Thoracic aorta (tissue), 2 donors: Measurements from ENCODE around the gene SDCBP2. TPM values are rescaled to one million over a fixed set of nuclear protein-coding genes. Genes with fewer than 3 reads are reported as not detected.

Source experiments
- ATAC-seq: fragments of 150-250 bp; one replicate; pipeline ENCODE4 v1.8.0; 2017; ENCODE audit warnings: low read depth; ENCODE audit not compliant: insufficient number of reproducible peaks, low FRiP score
- DNase-seq: peaks from one replicate; pipeline ENCODE4 v3.0.0-alpha.2; 2020; ENCODE audit warnings: low spot score
- H3K27ac ChIP-seq, 2 donors: fragments of 200-600 bp; sonication (generic); 1 replicate in 1 of 2; 2 replicates in 1 of 2; pipeline ENCODE4 v1.5.1; 2016; ENCODE audit warnings: mild to moderate bottlenecking in 2 of 2, moderate library complexity in 2 of 2
- H3K27me3 ChIP-seq: fragments of 200-600 bp; sonication (generic); replicated peaks from 2 replicates; pipeline ENCODE4 v1.6.0; 2016; ENCODE audit warnings: mild to moderate bottlenecking; ENCODE audit not compliant: insufficient read depth
- H3K36me3 ChIP-seq: fragments of 200-600 bp; sonication (generic); one replicate; pipeline ENCODE4 v1.5.1; 2016
- H3K4me1 ChIP-seq, 2 donors: fragments of 200-600 bp; sonication (generic); 1 replicate in 1 of 2; 2 replicates in 1 of 2; pipeline versions ENCODE4 v1.5.1 to v1.6.0; 2016; ENCODE audit warnings: low read depth in 2 of 2, mild to moderate bottlenecking in 1 of 2; ENCODE audit not compliant: control insufficient read depth in 1 of 2
- H3K4me3 ChIP-seq: fragments of 200-600 bp; sonication (generic); 2 replicates; pipeline ENCODE4 v1.5.1; 2016; ENCODE audit warnings: mild to moderate bottlenecking
- H3K9me3 ChIP-seq: fragments of 200-600 bp; sonication (generic); 2 replicates; pipeline ENCODE4 v1.5.1; 2016
- CTCF ChIP-seq: fragments of 200-600 bp; sonication (generic); IDR thresholded peaks from one replicate; pipeline ENCODE4 v1.5.1; 2019; ENCODE audit warnings: antibody characterized with exemption
- total RNA-seq, 2 donors: library from RNA; depleted of rRNA; stranded (reverse); fragments of >200 nt; gene quantifications; one replicate each; pipeline versions ENCODE4 v1.1.0 to v1.2.3, GENCODE V29; 2016

SDCBP2 gene
- total RNA-seq, 2 donors from 2014 or later, result 4.1 to 10.2 TPM

- Histone ChIP-seq H3K36me3 (no peaks in the 10 kb centered on the region), H3K9me3 (no peaks in the 10 kb centered on the region), H3K27ac (no peak overlapping the region), H3K4me1 (no peaks in the 10 kb centered on the region), H3K4me3 (no peak overlapping the region), H3K27me3 (no peaks in the 10 kb centered on the region)
- TF ChIP-seq CTCF, result no peak
- DNase-seq, result no peak
- ATAC-seq, result no peak
These were observed 45.1 kb downstream of the SDCBP2 start for GRCh38 chr20:1283522-1284510.

- Histone ChIP-seq H3K27me3 (no peaks in the 10 kb centered on the region), H3K4me1 (no peaks in the 10 kb centered on the region), H3K36me3 (no peaks in the 10 kb centered on the region), H3K9me3 (no peaks in the 10 kb centered on the region), H3K27ac (no peak overlapping the region), H3K4me3 (no peak overlapping the region)
- TF ChIP-seq CTCF, result no peak
- no peak for ATAC-seq
- DNase-seq, result no peak
These were observed 46.0 kb downstream of the SDCBP2 start for GRCh38 chr20:1282966-1283365.

- H3K27ac ChIP-seq, result no peak overlapping the region
- no peaks in the 10 kb centered on the region for H3K9me3 ChIP-seq
- no peak overlapping the region for H3K4me3 ChIP-seq
- no peak for DNase-seq
- H3K4me1 ChIP-seq, result no peaks in the 10 kb centered on the region
- H3K27me3 ChIP-seq, result no peaks in the 10 kb centered on the region
- no peaks in the 10 kb centered on the region for H3K36me3 ChIP-seq
- ATAC-seq, result no peak
- TF ChIP-seq CTCF, result no peak
These were observed 47.5 kb downstream of the SDCBP2 start for GRCh38 chr20:1281279-1282057.

- no peaks in the 10 kb centered on the region for H3K9me3 ChIP-seq
- H3K27ac ChIP-seq, result no peak overlapping the region
- H3K27me3 ChIP-seq, result no peaks in the 10 kb centered on the region
- TF ChIP-seq CTCF, result no peak
- no peaks in the 10 kb centered on the region for H3K36me3 ChIP-seq
- H3K4me3 ChIP-seq, result no peak overlapping the region
- ATAC-seq, result no peak
- no peaks in the 10 kb centered on the region for H3K4me1 ChIP-seq
- DNase-seq, result no peak
These were observed 48.5 kb downstream of the SDCBP2 start for GRCh38 chr20:1280195-1281102.
